DOHH2 (cell line): ENCODE data around the gene CFAP74.

Experiments
- CTCF ChIP-seq: fragments of 200-600 bp; sonication (generic); IDR thresholded peaks from one replicate; pipeline ENCODE4 v1.5.1; 2014; ENCODE audit warnings: antibody characterized with exemption, mild to moderate bottlenecking, low read depth, low read length; ENCODE audit not compliant: poor library complexity, severe bottlenecking
- EZH2phosphoT487 ChIP-seq: fragments of 200-600 bp; sonication (generic); IDR thresholded peaks from 2 replicates; pipeline ENCODE4 v1.6.1; 2017; ENCODE audit warnings: borderline replicate concordance, mild to moderate bottlenecking, antibody characterized with exemption, low read length, moderate library complexity, mixed read lengths

- TF ChIP-seq CTCF (no peak), EZH2phosphoT487 (no peak)
These were observed 103.6 kb downstream of the CFAP74 start for GRCh38 chr1:1899967-1900327.
